IMR-90 (cell line): Measurements from ENCODE around the gene PLAAT4.

Experiments used
- BHLHE40 ChIP-seq: fragments of 150-350 bp; IDR thresholded peaks from 2 replicates; pipeline ENCODE4 v1.6.1; 2016; ENCODE audit warnings: mild to moderate bottlenecking, low read depth, low read length
- CEBPB ChIP-seq: IDR thresholded peaks from 2 replicates; pipeline ENCODE4 v1.6.1; 2012; ENCODE audit warnings: low read depth, low read length, improper control_type of control experiment
- CHD1 ChIP-seq: IDR thresholded peaks from 2 replicates; pipeline ENCODE4 v1.6.1; 2012; ENCODE audit warnings: low read depth, low read length, improper control_type of control experiment
- ELK1 ChIP-seq: fragments of 150-350 bp; IDR thresholded peaks from 2 replicates; pipeline ENCODE4 v1.6.1; 2016; ENCODE audit warnings: low read depth, mild to moderate bottlenecking, low read length, moderate library complexity, borderline replicate concordance
- FOS ChIP-seq: fragments of 150-350 bp; IDR thresholded peaks from 2 replicates; pipeline ENCODE4 v1.6.1; 2016; ENCODE audit warnings: low read depth, low read length
- MAFK ChIP-seq: IDR thresholded peaks from 2 replicates; pipeline ENCODE4 v1.6.1; 2012; ENCODE audit warnings: low read depth, low read length, improper control_type of control experiment
- NFE2L2 ChIP-seq: fragments of 150-350 bp; IDR thresholded peaks from 2 replicates; pipeline ENCODE4 v1.6.1; 2016; ENCODE audit warnings: low read depth, mild to moderate bottlenecking, low read length
- POLR2A ChIP-seq: IDR thresholded peaks from 2 replicates; pipeline ENCODE4 v1.6.1; 2012; ENCODE audit warnings: mild to moderate bottlenecking, low read depth, low read length
- RAD21 ChIP-seq: IDR thresholded peaks from 2 replicates; pipeline ENCODE4 v1.6.1; 2012; ENCODE audit warnings: low read length, improper control_type of control experiment
- RCOR1 ChIP-seq: IDR thresholded peaks from 2 replicates; pipeline ENCODE4 v1.6.1; 2012; ENCODE audit warnings: mild to moderate bottlenecking, low read length, improper control_type of control experiment; ENCODE audit not compliant: insufficient replicate concordance
- RFX5 ChIP-seq: IDR thresholded peaks from 2 replicates; pipeline ENCODE4 v1.8.0; 2012; ENCODE audit warnings: low read depth, mild to moderate bottlenecking, low read length, moderate library complexity
- SMC3 ChIP-seq: fragments of 150-350 bp; IDR thresholded peaks from 2 replicates; pipeline ENCODE4 v1.6.1; 2016; ENCODE audit warnings: low read depth, mild to moderate bottlenecking, antibody characterized with exemption, low read length, moderate library complexity
- USF2 ChIP-seq: fragments of 150-350 bp; IDR thresholded peaks from 2 replicates; pipeline ENCODE4 v1.6.1; 2017; ENCODE audit warnings: mild to moderate bottlenecking, antibody characterized with exemption, low read length, low read depth
- TF ChIP-seq, protein P1 (sequence below): conservative IDR thresholded peaks from 2 replicates; pipeline ENCODE4 v1.5.1; 2012; ENCODE audit warnings: mild to moderate bottlenecking, low read depth, low read length, improper control_type of control experiment

GRCh38 chr11:63521896-63522295, 14.7 kb upstream of the PLAAT4 start:
- TF ChIP-seq, protein P1, sequence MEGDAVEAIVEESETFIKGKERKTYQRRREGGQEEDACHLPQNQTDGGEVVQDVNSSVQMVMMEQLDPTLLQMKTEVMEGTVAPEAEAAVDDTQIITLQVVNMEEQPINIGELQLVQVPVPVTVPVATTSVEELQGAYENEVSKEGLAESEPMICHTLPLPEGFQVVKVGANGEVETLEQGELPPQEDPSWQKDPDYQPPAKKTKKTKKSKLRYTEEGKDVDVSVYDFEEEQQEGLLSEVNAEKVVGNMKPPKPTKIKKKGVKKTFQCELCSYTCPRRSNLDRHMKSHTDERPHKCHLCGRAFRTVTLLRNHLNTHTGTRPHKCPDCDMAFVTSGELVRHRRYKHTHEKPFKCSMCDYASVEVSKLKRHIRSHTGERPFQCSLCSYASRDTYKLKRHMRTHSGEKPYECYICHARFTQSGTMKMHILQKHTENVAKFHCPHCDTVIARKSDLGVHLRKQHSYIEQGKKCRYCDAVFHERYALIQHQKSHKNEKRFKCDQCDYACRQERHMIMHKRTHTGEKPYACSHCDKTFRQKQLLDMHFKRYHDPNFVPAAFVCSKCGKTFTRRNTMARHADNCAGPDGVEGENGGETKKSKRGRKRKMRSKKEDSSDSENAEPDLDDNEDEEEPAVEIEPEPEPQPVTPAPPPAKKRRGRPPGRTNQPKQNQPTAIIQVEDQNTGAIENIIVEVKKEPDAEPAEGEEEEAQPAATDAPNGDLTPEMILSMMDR = no peak
- TF ChIP-seq POLR2A (no peak), USF2 (no peak), CEBPB (no peak), MAFK (no peak), FOS (no peak), SMC3 (no peak), RAD21 (no peak), RFX5 (no peak), NFE2L2 (no peak), CHD1 (no peak), BHLHE40 (no peak), ELK1 (no peak), RCOR1 (no peak)
